GM21367 (cell line): ENCODE measurements around the gene TBC1D8.
A peak's percentile ranks its signal among the peaks of the same experiment; 100 is the strongest.

Experiments used
- ATAC-seq: cut with Tn5 transposase; IDR thresholded peaks from one replicate; pipeline ENCODE4 v1.9.1; 2021; ENCODE audit not compliant: unreplicated experiment

The TBC1D8 gene

DNA sequence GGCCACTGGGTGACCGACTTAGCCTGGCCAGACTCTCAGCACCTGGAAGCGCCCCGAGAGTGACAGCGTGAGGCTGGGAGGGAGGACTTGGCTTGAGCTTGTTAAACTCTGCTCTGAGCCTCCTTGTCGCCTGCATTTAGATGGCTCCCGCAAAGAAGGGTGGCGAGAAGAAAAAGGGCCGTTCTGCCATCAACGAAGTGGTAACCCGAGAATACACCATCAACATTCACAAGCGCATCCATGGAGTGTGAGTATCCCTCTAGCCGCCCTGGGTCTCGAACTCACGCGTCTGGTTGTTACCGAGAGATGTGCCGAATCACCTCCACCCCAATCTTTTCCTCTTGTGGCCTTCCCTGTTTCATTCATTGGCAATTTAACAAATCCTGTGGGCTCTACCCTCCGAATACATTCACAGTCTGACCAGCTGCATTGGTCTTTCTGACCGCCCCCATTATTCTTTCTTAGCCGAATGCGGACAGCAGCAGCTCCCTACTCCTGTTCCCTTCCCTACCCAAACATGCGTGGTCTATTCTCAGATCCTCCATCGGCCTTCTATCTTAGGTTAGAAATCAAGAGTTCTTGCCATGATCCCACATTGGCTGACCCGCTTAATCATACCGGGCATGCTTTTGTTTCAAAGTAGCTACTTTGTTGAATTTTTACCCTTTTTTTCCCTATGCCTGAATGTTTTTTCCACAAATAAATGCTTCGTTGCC, 148.5 kb downstream of the TBC1D8 start:
- ATAC-seq, result no peak

GRCh38 chr2:101001691-101002561, 149.3 kb downstream of the TBC1D8 start, which contains the start of gene RPL31:
Gene RPL31 (plus strand): TSS chr2:101002289. CDS start chr2:101002702, 413 bp downstream.
- peak; percentile 94 for ATAC-seq

GRCh38 chr2:100999995-101000394, 151.2 kb downstream of the TBC1D8 start:
- ATAC-seq, result no peak

- no peak for ATAC-seq
Measured at GRCh38 chr2:100998235-100998573, 153.0 kb downstream of the TBC1D8 start.

DNA sequence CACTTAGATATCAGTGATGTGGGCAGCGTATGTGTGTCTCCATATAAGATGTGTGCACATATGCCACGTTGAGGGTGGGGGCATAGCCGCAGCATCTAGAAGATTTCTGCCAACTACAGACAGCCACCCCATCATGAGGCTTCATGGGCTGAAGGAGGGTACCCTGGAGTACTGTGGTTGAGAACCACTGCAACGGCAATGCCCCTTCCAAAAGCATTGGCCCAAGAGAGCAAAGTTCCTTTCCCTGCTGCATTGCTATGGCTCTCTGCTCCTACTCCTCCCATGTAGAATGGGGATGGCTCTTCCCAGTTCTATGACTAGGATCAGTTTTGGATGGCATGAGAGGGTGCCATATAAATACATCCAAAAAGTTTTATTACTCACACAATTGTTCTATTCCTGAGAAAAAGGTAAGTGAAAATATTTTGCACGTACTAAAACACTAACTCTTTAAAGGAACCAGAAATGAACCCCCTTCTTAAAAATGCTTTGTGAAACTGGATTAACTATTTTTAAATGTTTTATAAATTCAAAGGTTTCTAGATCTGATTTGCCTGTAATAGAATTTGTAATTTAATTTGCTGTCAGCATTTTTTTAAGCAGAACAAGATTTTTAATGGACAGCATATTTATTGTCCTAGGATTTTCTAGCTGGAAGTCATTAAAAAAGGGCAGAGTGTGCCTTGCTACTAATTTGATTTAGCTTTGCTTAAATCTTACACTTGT, 153.5 kb downstream of the TBC1D8 start:
- ATAC-seq, result no peak

- ATAC-seq, result no peak
Measured at GRCh38 chr2:100995309-100996075, 155.7 kb downstream of the TBC1D8 start.

DNA sequence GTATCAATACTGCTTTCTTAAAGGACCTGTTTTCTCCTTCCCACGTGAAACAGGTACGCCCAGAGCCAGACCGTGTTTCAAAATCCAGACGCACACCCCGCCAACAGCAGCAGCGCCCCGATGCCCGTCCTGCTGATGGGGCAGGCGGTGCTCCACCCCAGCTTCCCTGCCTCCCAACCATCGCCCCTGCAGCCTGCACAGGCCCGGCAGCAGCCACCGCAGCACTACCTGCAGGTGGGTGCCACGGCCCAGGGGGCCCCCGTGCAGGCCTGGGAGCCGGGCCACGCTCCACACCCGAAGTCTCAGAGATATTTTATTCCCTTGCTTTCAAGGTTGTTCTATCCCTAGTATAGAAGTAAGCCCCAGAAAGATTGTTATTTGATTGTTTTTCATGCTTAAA, 157.9 kb downstream of the TBC1D8 start:
- ATAC-seq, result no peak

- no peak for ATAC-seq
Measured at GRCh38 chr2:100992262-100992661, 158.9 kb downstream of the TBC1D8 start.

- no peak for ATAC-seq
Measured at GRCh38 chr2:100991404-100991773, 159.8 kb downstream of the TBC1D8 start.

DNA sequence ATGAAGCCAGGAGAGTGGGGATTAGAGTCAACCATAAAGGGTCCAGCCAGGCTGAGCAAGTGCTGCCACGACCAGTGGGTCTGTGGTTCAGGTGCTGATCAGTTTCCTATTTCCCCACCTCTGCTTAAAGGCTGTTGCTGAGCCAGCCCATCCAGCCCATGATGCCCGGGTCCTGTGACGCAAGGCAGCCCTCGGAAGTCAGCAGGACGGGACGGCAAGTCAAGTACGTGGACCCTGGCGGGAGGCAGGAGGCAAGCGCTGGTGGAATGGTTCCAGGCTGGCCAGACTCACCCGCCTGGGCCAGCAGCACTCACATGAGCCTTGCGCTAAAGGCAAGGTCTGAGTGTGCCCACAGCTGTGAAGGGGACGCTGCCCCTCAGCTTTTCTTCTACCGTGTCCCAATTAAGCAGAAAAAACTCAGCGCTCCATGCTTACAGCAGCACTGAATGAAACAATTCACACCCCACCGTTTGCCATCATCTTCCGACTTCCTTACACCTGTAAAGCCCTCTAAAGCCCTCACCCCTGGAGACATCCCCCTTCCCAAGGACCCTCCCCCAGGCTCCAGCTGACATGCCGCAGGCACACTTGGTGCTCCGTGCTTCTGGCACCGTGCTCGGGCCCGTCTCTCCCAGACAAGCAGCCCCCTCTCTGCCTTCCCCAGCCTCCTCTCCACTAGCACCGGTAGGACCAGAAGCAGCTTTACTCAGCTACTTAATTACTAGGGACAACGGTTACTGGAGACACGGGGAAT, 160.4 kb downstream of the TBC1D8 start:
- no peak for ATAC-seq

DNA sequence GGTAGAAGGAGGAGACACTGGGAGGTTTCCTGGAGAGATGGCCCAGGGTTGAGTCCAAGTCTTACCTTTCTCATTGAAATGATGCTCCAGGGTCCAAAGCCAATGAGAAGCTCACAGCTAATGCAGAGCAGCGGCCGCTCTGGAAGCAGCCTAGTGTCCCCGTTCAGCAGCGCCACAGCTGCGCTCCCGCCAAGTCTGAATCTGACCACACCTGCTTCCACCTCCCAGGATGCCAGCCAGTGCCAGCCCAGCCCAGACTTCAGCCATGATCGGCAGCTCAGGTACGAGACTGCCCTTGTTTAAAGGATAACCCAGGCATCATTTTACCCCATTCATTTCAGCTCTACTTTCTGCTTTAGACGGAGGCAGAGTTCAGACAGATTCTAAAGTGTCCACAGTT, 161.0 kb downstream of the TBC1D8 start:
- no peak for ATAC-seq

DNA sequence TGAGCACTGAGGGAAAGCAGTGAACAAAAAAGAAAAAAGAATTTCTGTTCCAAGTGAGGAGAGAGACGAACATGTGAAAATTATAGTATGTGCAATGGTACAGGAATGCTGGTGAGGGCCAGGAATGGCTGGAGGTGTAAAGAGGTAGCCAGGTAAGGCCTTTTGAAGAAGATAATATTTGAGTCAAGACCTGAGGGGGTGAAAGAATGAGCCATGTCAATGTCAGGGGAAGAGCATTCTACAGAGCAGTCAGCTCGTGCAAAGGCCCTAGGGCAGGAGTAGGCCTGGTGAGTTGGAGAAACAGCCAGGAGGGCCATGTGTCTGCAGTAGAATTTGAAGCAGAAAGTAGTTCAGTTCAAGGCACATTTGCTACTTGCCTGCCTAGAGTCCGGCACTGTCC, 161.5 kb downstream of the TBC1D8 start:
- no peak for ATAC-seq

DNA sequence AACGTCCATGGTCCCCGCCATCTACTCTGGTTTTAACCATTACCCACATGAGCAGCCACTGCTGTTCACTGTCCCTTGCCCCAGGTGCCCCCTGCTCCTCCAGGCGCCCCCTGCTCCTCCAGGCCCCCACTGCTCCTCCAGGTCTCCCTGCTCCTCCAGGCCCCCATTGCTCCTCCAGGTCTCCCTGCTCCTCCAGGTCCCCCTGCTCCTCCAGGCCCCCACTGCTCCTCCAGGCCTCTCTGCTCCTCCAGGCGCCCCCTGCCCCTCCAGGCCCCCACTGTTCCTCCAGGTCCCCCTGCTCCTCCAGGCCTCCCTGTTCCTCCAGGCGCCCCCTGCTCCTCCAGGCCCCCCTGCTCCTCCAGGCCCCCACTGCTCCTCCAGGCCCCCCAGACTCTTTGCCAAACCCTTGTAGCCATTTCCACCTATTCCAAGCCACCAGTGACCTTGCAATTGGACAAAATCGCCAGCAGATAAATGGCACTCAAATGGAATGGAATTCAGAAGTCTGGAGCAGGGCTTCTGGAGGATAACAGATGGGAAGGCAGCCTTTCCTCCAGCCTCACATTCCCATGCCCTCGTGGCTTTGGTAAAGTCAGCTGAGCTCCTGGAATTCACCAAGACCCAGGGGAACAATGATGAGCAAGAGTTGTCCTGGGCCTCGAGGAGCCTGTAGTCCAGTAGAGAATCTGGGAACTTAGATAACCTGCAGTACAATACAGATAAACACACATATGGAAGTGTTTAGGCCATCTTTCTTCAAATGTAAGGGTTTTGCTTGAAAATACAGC, 162.4 kb downstream of the TBC1D8 start:
- no peak for ATAC-seq

GRCh38 chr2:100987974-100988373, 163.2 kb downstream of the TBC1D8 start:
- no peak for ATAC-seq

DNA sequence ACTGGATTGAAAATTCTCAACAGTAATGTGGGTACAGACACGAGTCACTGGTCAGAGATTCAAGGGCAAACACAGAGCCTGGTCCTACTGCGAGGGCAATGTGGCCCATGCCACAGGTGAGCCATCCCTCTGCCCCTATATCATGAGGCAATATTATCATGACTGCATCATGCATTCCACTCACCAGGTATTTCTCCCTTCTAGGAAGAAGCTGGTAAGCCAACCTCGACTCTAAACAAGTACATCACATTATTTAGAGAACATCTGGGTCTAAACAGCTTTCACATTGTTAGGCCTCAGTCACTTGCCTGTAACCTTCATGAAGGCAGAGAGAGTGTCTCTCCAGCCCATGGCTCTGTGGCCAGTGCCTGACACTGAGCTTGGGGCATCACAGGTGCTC, 163.6 kb downstream of the TBC1D8 start:
- ATAC-seq, result no peak

DNA sequence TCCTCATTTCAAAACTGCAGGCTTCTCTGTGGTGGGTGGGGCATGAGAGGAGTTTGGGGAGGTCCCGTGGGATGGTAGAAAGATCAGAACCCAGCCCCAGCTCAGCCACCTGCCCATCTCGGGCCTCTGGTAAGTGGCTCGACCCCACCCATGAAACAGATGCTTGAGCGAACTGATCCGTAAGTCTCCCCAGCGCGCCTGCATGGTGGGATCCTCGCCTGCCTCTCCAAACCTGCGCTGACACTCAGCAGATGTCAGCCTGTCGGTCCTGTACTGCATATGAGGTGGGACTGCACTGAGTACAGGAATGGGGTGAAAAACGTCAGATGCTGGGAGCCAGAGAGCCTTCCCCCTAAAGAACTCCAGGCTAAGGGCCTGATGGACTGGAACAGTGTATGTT, 165.0 kb downstream of the TBC1D8 start:
- no peak for ATAC-seq

DNA sequence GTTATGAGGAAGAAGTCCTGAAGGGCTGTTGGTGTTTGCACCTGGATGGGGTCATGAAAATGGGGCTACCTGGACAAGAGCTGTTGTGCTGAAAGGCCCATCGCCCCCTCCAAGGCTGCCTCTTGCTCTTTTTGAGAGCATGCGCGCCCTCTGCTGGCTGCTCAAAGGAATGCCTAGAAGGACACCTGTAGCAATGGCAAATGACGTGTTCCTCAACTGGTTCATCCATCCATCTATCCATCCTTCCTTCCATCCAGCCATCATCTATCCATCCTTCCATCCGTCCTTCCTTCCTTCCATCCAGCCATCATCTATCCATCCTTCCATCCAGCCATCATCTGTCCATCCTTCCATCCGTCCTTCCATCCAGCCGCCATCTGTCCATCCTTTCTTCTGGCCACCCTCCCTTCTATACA, 166.3 kb downstream of the TBC1D8 start:
- ATAC-seq, result no peak

DNA sequence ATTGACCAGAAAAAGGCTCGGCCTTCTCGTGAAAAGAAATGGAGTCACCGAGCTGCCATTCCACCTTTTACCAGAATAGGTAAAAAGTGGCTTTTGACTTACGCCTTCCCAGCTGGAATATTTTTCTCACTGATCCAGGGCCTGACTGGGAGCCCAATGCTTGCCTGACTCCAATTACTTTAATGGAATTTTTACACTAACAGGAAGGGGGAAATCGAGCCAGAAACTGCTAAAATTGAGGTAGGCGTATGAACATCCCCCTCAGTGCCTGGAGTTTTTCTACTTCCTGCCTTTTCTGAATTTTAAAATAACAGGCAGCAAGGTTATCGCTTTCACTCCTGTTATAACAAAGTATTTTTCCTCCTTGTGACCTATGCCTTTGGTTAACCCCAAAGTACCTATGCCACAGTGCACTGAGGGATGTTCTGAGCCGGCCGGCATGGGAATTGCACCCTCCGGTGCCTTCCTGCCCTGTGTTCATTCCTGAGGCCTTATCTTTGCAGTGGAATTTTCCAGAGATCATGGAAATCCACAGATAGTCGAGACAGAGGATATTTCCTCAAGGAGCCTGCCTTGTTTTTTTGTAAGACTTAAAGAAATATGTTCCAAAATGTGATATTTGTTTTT, 167.4 kb downstream of the TBC1D8 start:
- no peak for ATAC-seq

- ATAC-seq, result no peak
Measured at GRCh38 chr2:100983201-100983600, 168.0 kb downstream of the TBC1D8 start.
